Liver (tissue), 9 donors: ENCODE measurements around the gene DPM3. TPM values are rescaled to one million over a fixed set of nuclear protein-coding genes. Genes with fewer than 3 reads are reported as not detected.

Experiments used
- DNase-seq: peaks from one replicate; pipeline ENCODE4 v3.0.0-alpha.2; 2017; ENCODE audit warnings: low spot score
- H3K27ac ChIP-seq, 2 donors: one replicate each; pipeline ENCODE4 v1.7.0; 2013; ENCODE audit warnings: inconsistent platforms in 2 of 2, low read length in 2 of 2, control low read depth in 1 of 2, low read depth in 1 of 2, mild to moderate bottlenecking in 1 of 2
- H3K27me3 ChIP-seq, 4 donors: one replicate each; pipeline versions ENCODE4 v1.6.1 to v1.7.0; 2013; ENCODE audit warnings: low read length in 3 of 4, inconsistent platforms in 1 of 4, mild to moderate bottlenecking in 1 of 4, moderate library complexity in 1 of 4; ENCODE audit not compliant: control insufficient read depth in 4 of 4, insufficient read depth in 4 of 4
- H3K36me3 ChIP-seq, 4 donors: one replicate each; pipeline versions ENCODE4 v1.6.1 to v1.7.0; 2013; ENCODE audit warnings: low read length in 3 of 4, mild to moderate bottlenecking in 3 of 4, low read depth in 1 of 4, moderate library complexity in 1 of 4; ENCODE audit not compliant: control insufficient read depth in 4 of 4, insufficient read depth in 3 of 4
- H3K4me1 ChIP-seq, 4 donors: one replicate each; pipeline versions ENCODE4 v1.6.1 to v1.7.0; 2013; ENCODE audit warnings: low read length in 3 of 4, mild to moderate bottlenecking in 3 of 4, moderate library complexity in 1 of 4; ENCODE audit not compliant: control insufficient read depth in 4 of 4, insufficient read depth in 4 of 4
- H3K4me3 ChIP-seq, 3 donors: one replicate each; pipeline versions ENCODE4 v1.6.1 to v1.7.0; 2013; ENCODE audit warnings: low read length in 3 of 3, control low read depth in 1 of 3, low read depth in 1 of 3, mild to moderate bottlenecking in 1 of 3
- H3K9ac ChIP-seq, 2 donors: one replicate each; pipeline ENCODE4 v1.7.0; 2013; ENCODE audit warnings: low read length in 2 of 2, mild to moderate bottlenecking in 2 of 2, moderate library complexity in 2 of 2, control low read depth in 1 of 2, low read depth in 1 of 2
- H3K9me3 ChIP-seq, 4 donors: one replicate each; pipeline versions ENCODE4 v1.6.1 to v1.7.0; 2013; ENCODE audit warnings: low read length in 3 of 4; ENCODE audit not compliant: control insufficient read depth in 4 of 4
- ATF3 ChIP-seq: IDR thresholded peaks from 2 replicates; pipeline ENCODE4 v1.6.1; 2016; ENCODE audit warnings: antibody characterized with exemption
- CTCF ChIP-seq: fragments of 150-350 bp; IDR thresholded peaks from 2 replicates; pipeline ENCODE4 v1.5.1; 2017; ENCODE audit warnings: improper control_type of control experiment, low read depth, low read length; ENCODE audit not compliant: missing input control
- EGR1 ChIP-seq, 2 donors: IDR thresholded peaks; 2 replicates each; pipeline ENCODE4 v1.6.1; 2016 to 2018; ENCODE audit warnings: antibody characterized with exemption in 2 of 2, low read depth in 2 of 2
- FOXA1 ChIP-seq: IDR thresholded peaks from 2 replicates; pipeline ENCODE4 v1.6.1; 2016; ENCODE audit warnings: antibody characterized with exemption
- FOXA2 ChIP-seq: IDR thresholded peaks from 2 replicates; pipeline ENCODE4 v1.6.1; 2016; ENCODE audit warnings: antibody characterized with exemption
- GABPA ChIP-seq, 2 donors: IDR thresholded peaks in 1 of 2; conservative IDR thresholded peaks in 1 of 2; 2 replicates each; pipeline ENCODE4 v1.6.1; 2016; ENCODE audit warnings: antibody characterized with exemption in 2 of 2, mild to moderate bottlenecking in 1 of 2, moderate library complexity in 1 of 2
- HNF4A ChIP-seq, 2 donors: conservative IDR thresholded peaks; 2 replicates each; pipeline ENCODE4 v1.6.1; 2016; ENCODE audit warnings: antibody characterized with exemption in 2 of 2, mild to moderate bottlenecking in 2 of 2
- HNF4G ChIP-seq: IDR thresholded peaks from 2 replicates; pipeline ENCODE4 v1.6.1; 2016; ENCODE audit warnings: antibody characterized with exemption
- JUND ChIP-seq, 2 donors: IDR thresholded peaks; 2 replicates each; pipeline ENCODE4 v1.6.1; 2016; ENCODE audit warnings: antibody characterized with exemption in 2 of 2
- NR2F2 ChIP-seq: IDR thresholded peaks from 2 replicates; pipeline ENCODE4 v1.6.1; 2016; ENCODE audit warnings: antibody characterized with exemption
- RAD21 ChIP-seq, 2 donors: IDR thresholded peaks; 2 replicates each; pipeline ENCODE4 v1.6.1; 2016; ENCODE audit warnings: antibody characterized with exemption in 2 of 2, mild to moderate bottlenecking in 2 of 2
- REST ChIP-seq: IDR thresholded peaks from 2 replicates; pipeline ENCODE4 v1.6.1; 2016; ENCODE audit warnings: antibody characterized with exemption, mild to moderate bottlenecking
- SP1 ChIP-seq: IDR thresholded peaks from 2 replicates; pipeline ENCODE4 v1.6.1; 2018; ENCODE audit warnings: antibody characterized with exemption, mild to moderate bottlenecking
- TAF1 ChIP-seq: conservative IDR thresholded peaks from 2 replicates; pipeline ENCODE4 v1.6.1; 2016; ENCODE audit warnings: antibody characterized with exemption, mild to moderate bottlenecking
- YY1 ChIP-seq: IDR thresholded peaks from 2 replicates; pipeline ENCODE4 v1.6.1; 2016; ENCODE audit warnings: antibody characterized with exemption, mild to moderate bottlenecking
- WGBS: extraction: QIAGEN DNeasy Blood & Tissue Kit; methylation state at CpG from one replicate; pipeline ENCODE4 v1.1.7; 2013; 5-methylcytosine and 5-hydroxymethylcytosine counted together
- polyA plus RNA-seq, 2 donors: library from polyadenylated mRNA; stranded (reverse) in 1 of 2; unstranded in 1 of 2; fragments of 200-250 nt in 1 of 2; fragments of >200 nt in 1 of 2; fragmentation: Nextera tagmentation in 1 of 2; extraction: Ambion mirVana in 1 of 2; gene quantifications; one replicate each; pipeline versions ENCODE4 v1.2.1 to v1.2.3, GENCODE V29; 2013 to 2015
- total RNA-seq, 2 donors: library from RNA; depleted of rRNA; stranded (reverse); fragments of >200 nt; gene quantifications; one replicate each; pipeline ENCODE4 v1.2.3, GENCODE V29; 2014
- TF ChIP-seq, protein P1 (sequence below): IDR thresholded peaks from 2 replicates; pipeline ENCODE4 v1.6.1; 2016; ENCODE audit warnings: antibody characterized with exemption
- TF ChIP-seq, protein P2 (sequence below): IDR thresholded peaks from 2 replicates; pipeline ENCODE4 v1.6.1; 2016; ENCODE audit warnings: antibody characterized with exemption
- donor health status: healthy.
- donor health status: healthy.
- donor health status: healthy.
- donor health status: healthy.
- donor health status: healthy.

DPM3 gene
- total and polyA plus RNA-seq, 4 donors = 27.3 to 134 (median 69.1) TPM

GRCh38 chr1:155179112-155180031 is 39.0 kb upstream of the DPM3 start:
- H3K4me1 ChIP-seq = no peaks in the 10 kb centered on the region
- TF ChIP-seq GABPA (IDR thresholded peaks at IDR 0.05 in 1 of 2, conservative IDR thresholded peaks at IDR 0.05 in 1 of 2) (no peak), REST (no peak), CTCF (no peak), EGR1 (IDR thresholded peaks at IDR 0.05; ENCODE audit: low read depth in 2 of 2) (no peak), FOXA2 (no peak), NR2F2 (no peak), JUND (IDR thresholded peaks at IDR 0.05) (no peak), HNF4G (no peak), TAF1 (no peak), ATF3 (no peak)
- H3K4me3 ChIP-seq = no peak overlapping the region
- no peak overlapping the region for H3K27ac ChIP-seq
- DNase-seq = peak; percentile 31
- no peak overlapping the region for H3K9ac ChIP-seq
- WGBS = 92% methylated on average over 31 of the region's 31 CpGs
- no peaks in the 10 kb centered on the region for H3K9me3 ChIP-seq
- peaks cover 0 to under 1% (median 0%) of the 10 kb centered on the region in 4 donors for H3K27me3 ChIP-seq
- H3K36me3 ChIP-seq = no peaks in the 10 kb centered on the region

- Histone ChIP-seq H3K36me3 (no peaks in the 10 kb centered on the region), H3K9ac (no peak overlapping the region), H3K9me3 (no peaks in the 10 kb centered on the region), H3K27ac (no peak overlapping the region), H3K4me1 (no peaks in the 10 kb centered on the region), H3K4me3 (no peak overlapping the region), H3K27me3 (peaks cover 0 to 3% (median 0%) of the 10 kb centered on the region in 4 donors)
- 68% methylated on average over 30 of the region's 30 CpGs for WGBS
- peak; percentile 46 for DNase-seq
- TF ChIP-seq FOXA1 (no peak), GABPA (IDR thresholded peaks at IDR 0.05 in 1 of 2, conservative IDR thresholded peaks at IDR 0.05 in 1 of 2) (no peak), FOXA2 (no peak), YY1 (no peak), TAF1 (no peak), SP1 (no peak), JUND (IDR thresholded peaks at IDR 0.05) (no peak), CTCF (no peak), HNF4A (conservative IDR thresholded peaks at IDR 0.05) (peak; percentile 20 to 83), RAD21 (IDR thresholded peaks at IDR 0.05) (no peak)
- TF ChIP-seq, protein P1, sequence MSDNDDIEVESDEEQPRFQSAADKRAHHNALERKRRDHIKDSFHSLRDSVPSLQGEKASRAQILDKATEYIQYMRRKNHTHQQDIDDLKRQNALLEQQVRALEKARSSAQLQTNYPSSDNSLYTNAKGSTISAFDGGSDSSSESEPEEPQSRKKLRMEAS = no peak
- TF ChIP-seq, protein P2, sequence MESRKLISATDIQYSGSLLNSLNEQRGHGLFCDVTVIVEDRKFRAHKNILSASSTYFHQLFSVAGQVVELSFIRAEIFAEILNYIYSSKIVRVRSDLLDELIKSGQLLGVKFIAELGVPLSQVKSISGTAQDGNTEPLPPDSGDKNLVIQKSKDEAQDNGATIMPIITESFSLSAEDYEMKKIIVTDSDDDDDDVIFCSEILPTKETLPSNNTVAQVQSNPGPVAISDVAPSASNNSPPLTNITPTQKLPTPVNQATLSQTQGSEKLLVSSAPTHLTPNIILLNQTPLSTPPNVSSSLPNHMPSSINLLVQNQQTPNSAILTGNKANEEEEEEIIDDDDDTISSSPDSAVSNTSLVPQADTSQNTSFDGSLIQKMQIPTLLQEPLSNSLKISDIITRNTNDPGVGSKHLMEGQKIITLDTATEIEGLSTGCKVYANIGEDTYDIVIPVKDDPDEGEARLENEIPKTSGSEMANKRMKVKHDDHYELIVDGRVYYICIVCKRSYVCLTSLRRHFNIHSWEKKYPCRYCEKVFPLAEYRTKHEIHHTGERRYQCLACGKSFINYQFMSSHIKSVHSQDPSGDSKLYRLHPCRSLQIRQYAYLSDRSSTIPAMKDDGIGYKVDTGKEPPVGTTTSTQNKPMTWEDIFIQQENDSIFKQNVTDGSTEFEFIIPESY = no peak
Observed at GRCh38 chr1:155178441-155179111, 38.2 kb upstream of the DPM3 start.
